AG10803 (cell line): ENCODE results near the gene RPSA.
"Not testable (repeated sequence)": the region's sequence is repeated elsewhere in the genome, so short reads cannot be mapped to it uniquely, and the experiment has no call there.

ENCODE experiments used
- DNase-seq: peaks from one replicate; pipeline ENCODE4 v3.0.0; 2010; ENCODE audit warnings: low read depth
- H3K4me3 ChIP-seq: 2 replicates; pipeline ENCODE4 v1.5.1; 2011; ENCODE audit warnings: mild to moderate bottlenecking, low read length, control low read depth
- TF ChIP-seq, protein P1 (sequence below): conservative IDR thresholded peaks from 2 replicates; pipeline ENCODE4 v1.5.1; 2011; ENCODE audit warnings: mild to moderate bottlenecking, low read length, control low read depth, inconsistent platforms

Gene RPSA

DNA sequence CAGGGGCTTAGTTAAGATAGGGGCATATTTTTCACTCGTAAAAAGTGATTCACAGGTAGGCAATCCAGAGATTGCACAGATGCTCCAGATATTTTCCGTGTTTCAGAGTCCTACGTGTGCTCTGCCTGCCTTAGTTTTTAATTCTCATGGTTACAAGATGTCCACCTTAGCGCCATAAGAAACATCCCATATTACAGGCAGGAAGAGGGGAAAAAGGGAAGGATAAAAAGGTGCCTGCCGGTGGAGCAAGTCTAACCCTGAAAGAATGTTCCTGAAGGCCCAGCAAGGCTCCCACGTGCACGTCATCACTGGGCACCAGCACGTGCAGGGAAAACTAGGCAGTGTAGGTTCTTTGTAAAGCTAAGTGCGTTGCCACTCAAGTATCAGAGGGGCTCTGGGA lies 50.8 kb downstream of the RPSA start:
- TF ChIP-seq, protein P1, sequence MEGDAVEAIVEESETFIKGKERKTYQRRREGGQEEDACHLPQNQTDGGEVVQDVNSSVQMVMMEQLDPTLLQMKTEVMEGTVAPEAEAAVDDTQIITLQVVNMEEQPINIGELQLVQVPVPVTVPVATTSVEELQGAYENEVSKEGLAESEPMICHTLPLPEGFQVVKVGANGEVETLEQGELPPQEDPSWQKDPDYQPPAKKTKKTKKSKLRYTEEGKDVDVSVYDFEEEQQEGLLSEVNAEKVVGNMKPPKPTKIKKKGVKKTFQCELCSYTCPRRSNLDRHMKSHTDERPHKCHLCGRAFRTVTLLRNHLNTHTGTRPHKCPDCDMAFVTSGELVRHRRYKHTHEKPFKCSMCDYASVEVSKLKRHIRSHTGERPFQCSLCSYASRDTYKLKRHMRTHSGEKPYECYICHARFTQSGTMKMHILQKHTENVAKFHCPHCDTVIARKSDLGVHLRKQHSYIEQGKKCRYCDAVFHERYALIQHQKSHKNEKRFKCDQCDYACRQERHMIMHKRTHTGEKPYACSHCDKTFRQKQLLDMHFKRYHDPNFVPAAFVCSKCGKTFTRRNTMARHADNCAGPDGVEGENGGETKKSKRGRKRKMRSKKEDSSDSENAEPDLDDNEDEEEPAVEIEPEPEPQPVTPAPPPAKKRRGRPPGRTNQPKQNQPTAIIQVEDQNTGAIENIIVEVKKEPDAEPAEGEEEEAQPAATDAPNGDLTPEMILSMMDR: no peak
- no peak for DNase-seq
- H3K4me3 ChIP-seq: no peak overlapping the region

DNA sequence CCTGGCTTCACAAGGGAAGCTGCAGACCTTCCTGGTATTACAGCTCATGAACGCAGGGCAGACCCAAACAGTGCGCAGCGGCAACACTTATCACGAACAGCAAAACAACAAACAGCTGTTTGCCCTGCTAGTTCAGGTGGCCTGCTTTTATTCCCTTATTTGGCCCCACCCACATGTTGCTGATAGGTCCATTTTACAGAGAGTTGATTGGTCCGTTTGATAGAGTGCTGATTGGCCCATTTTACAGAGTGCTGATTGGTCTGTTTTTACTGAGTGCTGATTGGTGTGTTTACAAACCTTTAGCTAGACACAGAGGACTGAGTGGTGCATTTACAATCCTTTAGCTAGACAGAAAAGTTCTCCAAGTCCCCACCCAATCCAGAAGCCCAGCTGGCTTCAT lies 52.1 kb downstream of the RPSA start:
- not testable (repeated sequence) for DNase-seq, H3K4me3 ChIP-seq

- TF ChIP-seq, protein P1: no peak
- no peak for DNase-seq
- no peak overlapping the region for H3K4me3 ChIP-seq
These were observed 54.2 kb downstream of the RPSA start for GRCh38 chr3:39460677-39461076.
